ENCODE results near the gene RIF1. TPM values are rescaled to one million over a fixed set of nuclear protein-coding genes. Genes with fewer than 3 reads are reported as not detected.

Gene RIF1
- total and polyA plus RNA-seq, 5 donors from 2014 or later, result 19.0 to 40.2 (median 25.3) TPM

- Histone ChIP-seq H3K4me1 (ENCODE audit: control insufficient read depth, insufficient read depth, low read length, poor library complexity, severe bottlenecking) (no peaks in the 10 kb centered on the region), H3K36me3 (ENCODE audit: control insufficient read depth, insufficient read depth, low read length) (no peaks in the 10 kb centered on the region), H3K9me3 (ENCODE audit: control insufficient read depth in 2 of 2, low read length in 2 of 2) (no peaks in the 10 kb centered on the region), H3K27ac (ENCODE audit: insufficient read depth, low read length, poor library complexity, severe bottlenecking) (no peak overlapping the region), H3K27me3 (ENCODE audit: control insufficient read depth, insufficient read depth, low read length) (no peaks in the 10 kb centered on the region), H3K4me3 (ENCODE audit: low read depth, low read length) (no peak overlapping the region)
- no peak for DNase-seq
- Mint-ChIP-seq H3K9me3 (no peaks in the 10 kb centered on the region), H3K4me3 (no peak overlapping the region), H3K27ac (no peak overlapping the region), H3K27me3 (no peaks in the 10 kb centered on the region), H3K36me3 (peaks cover 43% of the 10 kb centered on the region), H3K4me1 (peaks cover 0 to 3% (median 1%) of the 10 kb centered on the region in 4 donors)
- no peak for ATAC-seq (ENCODE audit: low read depth in 2 of 2)
These were observed 80.6 kb downstream of the RIF1 start for GRCh38 chr2:151490276-151490675.

- DNase-seq, result no peak
- H3K27ac ChIP-seq (ENCODE audit: insufficient read depth, low read length, poor library complexity, severe bottlenecking), result no peak overlapping the region
These were observed 81.8 kb downstream of the RIF1 start for GRCh38 chr2:151491496-151491895.

DNA sequence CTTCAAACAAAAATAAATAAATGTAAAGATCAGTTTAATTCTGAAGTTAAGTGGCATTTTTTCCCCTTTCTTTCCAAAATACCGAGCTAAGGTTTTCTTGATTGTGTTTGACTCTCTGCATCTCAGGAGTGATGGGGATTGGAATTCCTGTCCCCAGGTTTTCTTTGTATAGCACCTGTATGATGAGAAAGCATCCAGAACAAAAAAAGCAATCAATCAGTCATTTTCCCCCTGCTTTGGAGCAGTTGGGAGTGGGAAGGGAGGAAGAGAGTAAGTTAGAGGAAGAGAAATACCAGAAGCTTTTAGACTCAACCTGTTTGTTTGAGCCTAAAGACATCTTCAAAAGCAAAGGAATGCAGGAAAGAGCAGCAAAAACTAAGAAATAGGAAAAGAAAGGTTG lies 88.5 kb downstream of the RIF1 start:
- Histone ChIP-seq H3K4me1 (ENCODE audit: control insufficient read depth, insufficient read depth, low read length, poor library complexity, severe bottlenecking) (no peaks in the 10 kb centered on the region), H3K27ac (ENCODE audit: insufficient read depth, low read length, poor library complexity, severe bottlenecking) (no peak overlapping the region), H3K4me3 (ENCODE audit: low read depth, low read length) (no peak overlapping the region), H3K27me3 (ENCODE audit: control insufficient read depth, insufficient read depth, low read length) (no peaks in the 10 kb centered on the region), H3K9me3 (ENCODE audit: control insufficient read depth in 2 of 2, low read length in 2 of 2) (no peaks in the 10 kb centered on the region), H3K36me3 (ENCODE audit: control insufficient read depth, insufficient read depth, low read length) (no peaks in the 10 kb centered on the region)
- no peak for ATAC-seq (ENCODE audit: low read depth in 2 of 2)
- Mint-ChIP-seq H3K4me3 (no peak overlapping the region), H3K9me3 (no peaks in the 10 kb centered on the region), H3K4me1 (no peaks in the 10 kb centered on the region), H3K27ac (no peak overlapping the region), H3K27me3 (no peaks in the 10 kb centered on the region), H3K36me3 (peaks cover 18% of the 10 kb centered on the region)
- DNase-seq, result no peak

More at GRCh38 chr2:151491496-151491895, 81.8 kb downstream of the RIF1 start:
- no peaks in the 10 kb centered on the region for H3K27me3 ChIP-seq (ENCODE audit: control insufficient read depth, insufficient read depth, low read length)
- no peaks in the 10 kb centered on the region for H3K27me3 Mint-ChIP-seq
- no peak overlapping the region for H3K27ac Mint-ChIP-seq
- H3K4me3 Mint-ChIP-seq, result no peak overlapping the region
- H3K36me3 ChIP-seq (ENCODE audit: control insufficient read depth, insufficient read depth, low read length), result no peaks in the 10 kb centered on the region
- peaks cover 34% of the 10 kb centered on the region for H3K36me3 Mint-ChIP-seq
- no peaks in the 10 kb centered on the region for H3K9me3 Mint-ChIP-seq
- no peak for ATAC-seq (ENCODE audit: low read depth in 2 of 2)
- H3K4me1 Mint-ChIP-seq, result no peaks in the 10 kb centered on the region
- H3K4me1 ChIP-seq (ENCODE audit: control insufficient read depth, insufficient read depth, low read length, poor library complexity, severe bottlenecking), result no peaks in the 10 kb centered on the region
- H3K9me3 ChIP-seq (ENCODE audit: control insufficient read depth in 2 of 2, low read length in 2 of 2), result no peaks in the 10 kb centered on the region
- H3K4me3 ChIP-seq (ENCODE audit: low read depth, low read length), result no peak overlapping the region

- no peak for DNase-seq
These were observed 96.5 kb downstream of the RIF1 start for GRCh38 chr2:151506170-151506569.

DNA sequence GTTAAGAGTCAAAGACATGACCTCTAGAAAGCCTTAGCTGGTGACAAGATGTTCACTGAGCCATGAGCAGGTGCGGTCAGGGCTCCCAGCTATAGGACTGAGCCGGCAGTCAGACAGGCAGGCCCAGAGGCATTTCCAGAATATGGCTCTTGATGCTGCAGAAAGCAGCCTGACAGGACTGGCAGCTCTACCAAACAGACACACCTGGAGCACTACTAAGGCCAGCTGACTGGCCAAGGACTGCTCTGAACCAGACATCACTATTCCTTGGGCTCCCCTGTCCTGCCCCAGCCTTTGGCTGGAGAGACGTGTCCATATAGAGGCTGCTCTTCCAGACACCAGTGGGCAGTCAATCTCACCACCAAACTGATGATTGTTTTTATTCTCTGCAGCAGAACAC lies 98.8 kb downstream of the RIF1 start:
- H3K36me3 Mint-ChIP-seq, result peaks cover 16% of the 10 kb centered on the region

More at GRCh38 chr2:151506170-151506569, 96.5 kb downstream of the RIF1 start:
- H3K9me3 ChIP-seq (ENCODE audit: control insufficient read depth in 2 of 2, low read length in 2 of 2), result no peaks in the 10 kb centered on the region
- H3K27me3 Mint-ChIP-seq, result no peaks in the 10 kb centered on the region
- no peak overlapping the region for H3K4me3 Mint-ChIP-seq
- peaks cover 8% of the 10 kb centered on the region for H3K36me3 Mint-ChIP-seq
- H3K27ac ChIP-seq (ENCODE audit: insufficient read depth, low read length, poor library complexity, severe bottlenecking), result no peak overlapping the region
- no peak overlapping the region for H3K4me3 ChIP-seq (ENCODE audit: low read depth, low read length)
- H3K27ac Mint-ChIP-seq, result no peak overlapping the region
- no peaks in the 10 kb centered on the region for H3K36me3 ChIP-seq (ENCODE audit: control insufficient read depth, insufficient read depth, low read length)
- H3K27me3 ChIP-seq (ENCODE audit: control insufficient read depth, insufficient read depth, low read length), result no peaks in the 10 kb centered on the region
- no peaks in the 10 kb centered on the region for H3K4me1 Mint-ChIP-seq
- H3K4me1 ChIP-seq (ENCODE audit: control insufficient read depth, insufficient read depth, low read length, poor library complexity, severe bottlenecking), result no peaks in the 10 kb centered on the region
- ATAC-seq (ENCODE audit: low read depth in 2 of 2), result no peak
- H3K9me3 Mint-ChIP-seq, result no peaks in the 10 kb centered on the region

DNA sequence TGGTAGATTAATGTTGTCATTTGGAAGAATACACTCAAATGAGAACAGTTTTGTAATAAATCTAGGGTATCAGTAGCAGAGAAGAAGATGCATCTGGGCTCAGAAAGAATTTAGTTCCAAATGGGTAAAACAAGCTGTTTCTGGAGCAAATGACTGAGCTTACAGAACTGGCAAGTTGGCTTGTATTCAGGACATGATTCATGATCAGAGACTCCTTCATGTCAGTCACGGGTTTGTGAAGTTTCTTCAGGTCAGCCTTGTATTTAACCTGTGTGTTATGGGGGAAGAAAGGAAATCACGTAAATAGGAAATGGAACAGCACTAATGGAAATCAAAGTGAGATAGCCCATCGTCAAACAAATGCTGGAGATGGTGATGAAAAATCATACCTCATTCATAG lies 109.1 kb downstream of the RIF1 start:
- H3K27me3 ChIP-seq (ENCODE audit: control insufficient read depth, insufficient read depth, low read length), result no peaks in the 10 kb centered on the region
- no peaks in the 10 kb centered on the region for H3K36me3 ChIP-seq (ENCODE audit: control insufficient read depth, insufficient read depth, low read length)
- no peaks in the 10 kb centered on the region for H3K9me3 ChIP-seq (ENCODE audit: control insufficient read depth in 2 of 2, low read length in 2 of 2)
- no peak overlapping the region for H3K4me3 Mint-ChIP-seq
- H3K27me3 Mint-ChIP-seq, result no peaks in the 10 kb centered on the region
- no peak overlapping the region for H3K27ac ChIP-seq (ENCODE audit: insufficient read depth, low read length, poor library complexity, severe bottlenecking)
- H3K27ac Mint-ChIP-seq, result no peak overlapping the region
- peaks cover 0 to 2% (median 1%) of the 10 kb centered on the region in 7 donors for H3K9me3 Mint-ChIP-seq
- no peak for ATAC-seq (ENCODE audit: low read depth in 2 of 2)
- peaks cover 16% of the 10 kb centered on the region for H3K36me3 Mint-ChIP-seq
- no peaks in the 10 kb centered on the region for H3K4me1 Mint-ChIP-seq
- no peak overlapping the region for H3K4me3 ChIP-seq (ENCODE audit: low read depth, low read length)
- no peak for DNase-seq
- H3K4me1 ChIP-seq (ENCODE audit: control insufficient read depth, insufficient read depth, low read length, poor library complexity, severe bottlenecking), result no peaks in the 10 kb centered on the region

More for the DNA sequence above, 98.8 kb downstream of the RIF1 start:
- no peaks in the 10 kb centered on the region for H3K36me3 ChIP-seq (ENCODE audit: control insufficient read depth, insufficient read depth, low read length)
- DNase-seq (no peak), ATAC-seq (ENCODE audit: low read depth in 2 of 2) (no peak)
- H3K27ac ChIP-seq (ENCODE audit: insufficient read depth, low read length, poor library complexity, severe bottlenecking), result no peak overlapping the region
- H3K9me3 Mint-ChIP-seq, result no peaks in the 10 kb centered on the region
- H3K27me3 Mint-ChIP-seq, result no peaks in the 10 kb centered on the region
- no peaks in the 10 kb centered on the region for H3K27me3 ChIP-seq (ENCODE audit: control insufficient read depth, insufficient read depth, low read length)
- no peak overlapping the region for H3K4me3 Mint-ChIP-seq
- H3K9me3 ChIP-seq (ENCODE audit: control insufficient read depth in 2 of 2, low read length in 2 of 2), result no peaks in the 10 kb centered on the region
- no peaks in the 10 kb centered on the region for H3K4me1 ChIP-seq (ENCODE audit: control insufficient read depth, insufficient read depth, low read length, poor library complexity, severe bottlenecking)
- no peaks in the 10 kb centered on the region for H3K4me1 Mint-ChIP-seq
- no peak overlapping the region for H3K4me3 ChIP-seq (ENCODE audit: low read depth, low read length)
- no peak overlapping the region for H3K27ac Mint-ChIP-seq

DNA sequence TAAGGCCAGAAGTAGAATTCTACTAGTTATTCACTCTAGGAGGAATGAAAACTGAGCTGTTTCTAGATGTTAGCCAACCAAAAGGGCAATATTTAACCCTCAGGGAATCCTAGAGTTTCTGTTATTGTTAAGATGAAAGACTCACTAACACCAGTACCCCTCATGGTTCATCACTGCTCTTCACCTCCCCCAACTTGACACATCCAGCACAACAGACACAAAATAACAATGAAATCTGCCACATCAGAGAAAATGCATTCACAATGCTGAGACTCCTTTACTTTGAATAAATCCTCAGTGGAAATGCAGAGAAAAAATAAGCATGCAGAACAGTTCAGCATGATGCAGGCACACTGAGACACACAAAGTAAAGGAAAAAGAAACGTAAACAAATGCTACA lies 111.3 kb downstream of the RIF1 start:
- ATAC-seq (ENCODE audit: low read depth in 2 of 2), result no peak
- DNase-seq, result no peak
- H3K9me3 ChIP-seq (ENCODE audit: control insufficient read depth in 2 of 2, low read length in 2 of 2), result no peaks in the 10 kb centered on the region
- Mint-ChIP-seq H3K9me3 (peaks cover 0 to 3% (median 1%) of the 10 kb centered on the region in 7 donors), H3K36me3 (peaks cover 19% of the 10 kb centered on the region), H3K27me3 (no peaks in the 10 kb centered on the region), H3K4me1 (no peaks in the 10 kb centered on the region), H3K4me3 (no peak overlapping the region), H3K27ac (no peak overlapping the region)
- no peaks in the 10 kb centered on the region for H3K36me3 ChIP-seq (ENCODE audit: control insufficient read depth, insufficient read depth, low read length)
- H3K27ac ChIP-seq (ENCODE audit: insufficient read depth, low read length, poor library complexity, severe bottlenecking), result no peak overlapping the region
- no peak overlapping the region for H3K4me3 ChIP-seq (ENCODE audit: low read depth, low read length)
- no peaks in the 10 kb centered on the region for H3K4me1 ChIP-seq (ENCODE audit: control insufficient read depth, insufficient read depth, low read length, poor library complexity, severe bottlenecking)
- H3K27me3 ChIP-seq (ENCODE audit: control insufficient read depth, insufficient read depth, low read length), result no peaks in the 10 kb centered on the region

- no peak for DNase-seq
- H3K27ac Mint-ChIP-seq, result no peak overlapping the region
- no peaks in the 10 kb centered on the region for H3K36me3 ChIP-seq (ENCODE audit: control insufficient read depth, insufficient read depth, low read length)
- ATAC-seq (ENCODE audit: low read depth in 2 of 2), result no peak
- H3K4me1 ChIP-seq (ENCODE audit: control insufficient read depth, insufficient read depth, low read length, poor library complexity, severe bottlenecking), result no peaks in the 10 kb centered on the region
- no peaks in the 10 kb centered on the region for H3K27me3 Mint-ChIP-seq
- no peaks in the 10 kb centered on the region for H3K9me3 ChIP-seq (ENCODE audit: control insufficient read depth in 2 of 2, low read length in 2 of 2)
- no peak overlapping the region for H3K27ac ChIP-seq (ENCODE audit: insufficient read depth, low read length, poor library complexity, severe bottlenecking)
- no peaks in the 10 kb centered on the region for H3K27me3 ChIP-seq (ENCODE audit: control insufficient read depth, insufficient read depth, low read length)
- H3K9me3 Mint-ChIP-seq, result peaks cover 0 to 3% (median 1%) of the 10 kb centered on the region in 7 donors
- no peak overlapping the region for H3K4me3 Mint-ChIP-seq
- peaks cover 15% of the 10 kb centered on the region for H3K36me3 Mint-ChIP-seq
- no peak overlapping the region for H3K4me3 ChIP-seq (ENCODE audit: low read depth, low read length)
- no peaks in the 10 kb centered on the region for H3K4me1 Mint-ChIP-seq
These were observed 112.9 kb downstream of the RIF1 start for GRCh38 chr2:151522556-151522955.
